NCI-H510A (cell line): ENCODE data around the gene DENND4A.
"Not testable (repeated sequence)": the region's sequence is repeated elsewhere in the genome, so short reads cannot be mapped to it uniquely, and the experiment has no call there.

ENCODE experiments used
- DNase-seq: peaks from one replicate; lab custom pipeline; 2025; lab: John Stamatoyannopoulos, UW

DENND4A gene

DNA sequence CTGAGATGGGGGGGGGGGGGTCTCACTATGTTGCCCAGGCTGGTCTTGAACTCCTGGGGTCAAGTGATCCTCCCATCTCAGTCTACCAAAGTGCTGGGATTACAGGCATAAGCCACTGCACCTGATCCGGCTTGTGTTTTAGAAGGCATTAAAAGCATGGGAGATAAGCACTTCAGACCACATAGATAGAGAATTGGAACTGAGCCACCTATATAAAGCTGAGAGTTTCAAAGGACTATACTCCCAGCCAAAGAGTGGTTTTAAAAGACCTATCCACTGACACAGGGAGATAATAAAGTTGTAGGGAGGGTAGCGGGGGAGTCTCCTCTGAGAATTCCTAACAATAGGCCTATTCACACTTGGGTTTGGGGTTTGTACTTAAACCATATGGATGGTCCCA is 34.8 kb downstream of the DENND4A start:
- no peak for DNase-seq

DNA sequence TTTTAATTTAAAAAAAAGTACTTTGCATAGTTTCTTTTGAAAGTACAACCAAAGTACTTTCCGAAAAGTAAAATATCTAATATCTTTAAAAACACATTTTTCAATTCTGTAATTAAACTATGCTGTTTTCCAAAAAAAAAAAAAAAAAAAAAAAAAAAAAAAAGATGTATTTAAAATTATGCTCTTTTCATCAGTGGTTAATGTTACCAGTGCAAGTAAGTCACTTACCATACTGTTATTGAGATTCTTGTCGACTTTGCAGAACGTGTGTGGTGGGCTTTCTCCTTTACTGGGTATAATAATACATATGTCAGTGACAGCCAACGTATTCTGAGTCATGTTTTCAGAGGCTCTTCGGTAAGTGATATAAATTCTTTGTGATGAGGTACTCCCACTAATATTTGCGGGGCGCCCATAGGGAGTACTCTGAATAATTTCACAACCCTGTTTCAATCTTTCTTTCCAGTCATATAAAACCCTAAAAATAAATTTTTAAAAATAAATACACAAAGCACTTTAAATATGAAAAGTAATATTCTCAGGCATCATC is 39.9 kb downstream of the DENND4A start:
- no peak for DNase-seq

DNA sequence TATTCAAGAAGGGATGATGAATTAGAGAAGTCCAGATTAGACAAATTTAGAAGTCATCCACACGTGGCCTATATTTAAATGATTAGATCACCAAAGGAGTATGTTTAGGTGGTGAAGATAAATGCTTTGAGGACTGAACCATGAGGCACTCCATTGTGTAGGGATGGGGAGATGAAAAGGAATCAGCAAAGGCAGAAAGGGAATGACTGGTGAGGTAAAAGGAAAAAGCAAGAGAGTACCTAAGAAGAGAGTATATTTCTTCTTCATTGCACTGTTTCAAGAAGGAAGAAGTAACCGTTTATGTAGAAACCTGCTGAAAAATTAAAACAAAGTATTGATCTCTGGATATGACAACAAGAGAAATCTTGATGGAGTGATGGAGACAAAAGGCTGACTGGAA is 40.7 kb downstream of the DENND4A start:
- no peak for DNase-seq

DNA sequence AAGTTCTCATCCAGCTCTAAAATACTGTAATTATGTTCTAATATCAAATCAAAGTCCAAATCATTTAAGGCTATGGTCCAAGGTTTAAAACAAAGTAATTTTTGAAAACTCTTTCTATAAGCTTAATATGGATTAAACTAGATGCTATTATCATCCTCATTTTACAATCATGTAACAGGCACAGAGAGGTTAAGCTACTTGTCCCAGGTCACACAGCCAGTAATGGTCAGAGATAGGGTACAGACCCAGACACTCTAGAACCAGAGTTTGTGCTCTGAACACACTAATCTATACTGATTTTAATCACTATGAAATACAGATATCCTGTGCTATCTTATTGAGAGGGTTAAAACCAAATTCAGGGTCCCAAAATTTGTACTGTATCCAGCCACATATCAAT is 44.8 kb downstream of the DENND4A start:
- no peak for DNase-seq

DNA sequence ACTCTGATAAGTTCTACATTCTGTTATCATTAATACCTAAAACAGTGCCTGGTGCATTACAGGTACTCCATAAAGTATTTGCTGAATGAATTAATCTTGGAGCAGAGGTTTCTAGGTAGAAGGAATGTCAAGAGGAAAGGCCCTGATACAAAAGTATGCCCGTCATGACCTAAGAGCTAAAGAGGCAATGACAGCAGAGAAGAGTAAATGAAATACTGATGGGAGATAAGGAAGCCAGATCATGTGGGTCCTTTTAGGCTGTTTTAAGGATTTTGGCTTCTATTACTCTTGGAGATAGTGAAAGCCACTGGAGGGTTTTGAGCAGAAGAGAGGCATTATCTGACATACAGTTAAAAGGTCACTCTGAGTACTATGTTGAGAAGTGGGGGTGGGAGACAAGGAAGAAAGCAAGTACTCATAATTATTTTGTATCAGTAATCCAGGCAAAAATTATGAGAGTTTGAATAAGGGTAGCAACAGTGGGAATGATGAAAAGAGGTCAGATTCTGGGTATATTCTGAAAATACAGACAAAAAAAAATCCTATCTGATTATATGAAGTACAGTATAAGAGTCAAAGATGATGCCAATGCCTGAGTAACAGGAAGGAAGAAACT is 48.3 kb downstream of the DENND4A start:
- no peak for DNase-seq

DNA sequence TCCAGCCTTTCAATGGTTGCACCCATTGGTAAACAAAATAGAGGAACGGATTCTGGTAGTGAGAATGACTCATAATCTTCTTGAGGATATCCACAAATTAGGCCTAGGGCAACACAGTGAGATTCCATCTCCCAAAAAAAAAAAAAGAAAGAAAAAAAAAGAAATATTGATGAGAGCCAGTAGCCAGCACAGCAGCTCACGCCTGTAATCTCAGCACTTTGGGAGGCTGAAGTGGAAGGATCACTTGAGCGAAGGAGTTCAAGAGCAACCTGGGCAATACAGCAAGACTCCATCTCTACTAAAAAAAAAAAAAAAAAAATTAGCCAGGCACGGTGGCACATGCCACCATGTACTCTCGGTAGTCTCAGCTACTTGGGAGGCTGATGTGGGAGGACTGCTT is 51.9 kb downstream of the DENND4A start:
- no peak for DNase-seq

DNA sequence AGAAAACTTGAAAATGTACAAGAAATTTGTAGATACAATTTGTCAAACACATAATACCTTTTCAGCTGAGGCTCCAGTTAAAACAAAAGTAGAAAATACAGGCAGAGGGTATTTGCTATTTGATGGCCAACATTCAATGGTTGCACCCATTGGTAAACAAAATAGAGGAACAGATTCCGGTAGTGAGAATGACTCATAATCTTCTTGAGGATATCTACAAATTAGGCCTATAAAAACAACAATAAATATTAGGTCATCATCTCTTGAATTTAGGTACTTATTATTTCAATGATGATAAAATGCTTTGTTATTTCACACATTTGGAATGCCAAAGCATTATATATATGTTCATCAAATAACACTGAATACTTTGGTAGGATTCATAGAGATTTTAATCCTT is 53.4 kb downstream of the DENND4A start:
- DNase-seq: no peak

DNA sequence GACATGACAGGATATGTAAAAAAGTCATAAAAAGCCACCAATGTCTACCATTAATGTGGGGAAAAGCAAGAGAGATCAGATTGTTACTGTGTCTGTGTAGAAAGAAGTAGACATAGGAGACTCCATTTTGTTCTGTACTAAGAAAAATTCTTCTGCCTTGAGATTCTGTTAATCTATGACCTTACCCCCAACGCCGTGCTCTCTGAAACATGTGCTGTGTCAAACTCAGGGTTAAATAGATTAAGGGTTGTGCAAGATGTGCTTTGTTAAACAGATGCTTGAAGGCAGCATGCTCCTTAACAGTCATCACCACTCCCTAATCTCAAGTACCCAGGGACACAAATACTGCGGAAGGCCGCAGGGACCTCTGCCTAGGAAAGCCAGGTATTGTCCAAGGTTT is 58.5 kb downstream of the DENND4A start:
- not testable (repeated sequence) for DNase-seq

DNA sequence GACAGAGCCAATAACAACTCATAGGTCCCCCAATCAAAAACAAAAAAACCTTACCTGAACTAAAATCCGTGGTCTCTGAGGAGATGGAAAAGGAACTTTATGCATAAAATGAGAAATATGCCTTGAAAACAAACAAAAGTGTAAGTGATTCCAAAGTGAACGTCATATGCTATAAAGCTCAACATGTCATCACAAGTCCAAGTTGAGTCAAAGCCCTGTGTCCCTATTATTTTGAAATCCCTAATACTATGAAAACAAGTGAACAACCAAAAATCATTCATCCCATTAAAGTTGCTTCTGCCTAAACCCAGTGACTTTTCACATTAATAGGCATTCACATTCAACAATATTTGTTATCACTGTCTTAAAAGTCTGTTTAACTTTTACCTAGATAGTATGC is 59.4 kb downstream of the DENND4A start:
- DNase-seq: no peak

DNA sequence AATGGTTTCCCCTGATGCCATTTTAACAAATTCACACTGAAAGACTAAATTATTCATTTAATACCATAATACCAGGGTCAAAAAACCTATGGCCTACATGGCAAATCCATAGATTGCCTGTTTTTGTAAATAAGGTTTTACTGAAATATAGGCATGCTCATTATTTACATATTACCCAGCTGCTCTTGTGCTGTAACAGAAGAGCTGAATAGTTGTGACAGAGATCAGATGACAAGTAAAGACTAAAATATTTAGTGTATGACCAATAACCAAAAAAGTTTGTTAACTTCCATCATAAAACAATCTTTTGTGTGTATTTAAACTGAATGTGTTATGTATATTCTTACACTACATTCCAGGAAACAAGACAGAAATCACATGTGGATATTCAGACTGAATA is 60.2 kb downstream of the DENND4A start:
- no peak for DNase-seq

DNA sequence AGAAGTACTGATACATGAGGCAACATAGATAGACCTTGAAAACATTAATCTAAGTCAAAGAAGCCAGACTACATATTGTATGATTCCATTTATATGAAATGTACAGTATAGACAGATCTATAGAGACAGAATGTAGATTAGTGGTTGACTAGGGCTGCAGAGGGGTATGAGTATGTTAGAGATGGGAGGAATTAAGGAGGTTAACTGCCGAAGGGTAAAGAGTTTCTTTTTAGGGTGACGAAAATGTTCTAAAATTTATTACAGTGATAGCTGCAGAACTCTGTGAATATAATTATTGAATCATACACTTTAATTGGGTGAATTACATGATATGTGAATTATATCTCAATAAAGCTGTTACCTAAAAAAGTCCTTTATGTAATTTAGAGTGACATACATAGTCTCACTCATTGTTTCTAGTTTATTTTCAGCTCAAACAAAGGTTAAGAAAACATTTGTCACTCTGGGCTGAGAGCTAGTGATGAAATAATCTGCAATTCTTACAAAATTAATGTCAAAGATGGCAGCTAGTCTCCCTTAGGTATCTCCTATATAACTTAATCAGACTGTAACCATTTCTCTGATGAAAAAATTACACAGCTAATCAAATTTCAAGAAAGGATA is 61.4 kb downstream of the DENND4A start:
- no peak for DNase-seq

DNA sequence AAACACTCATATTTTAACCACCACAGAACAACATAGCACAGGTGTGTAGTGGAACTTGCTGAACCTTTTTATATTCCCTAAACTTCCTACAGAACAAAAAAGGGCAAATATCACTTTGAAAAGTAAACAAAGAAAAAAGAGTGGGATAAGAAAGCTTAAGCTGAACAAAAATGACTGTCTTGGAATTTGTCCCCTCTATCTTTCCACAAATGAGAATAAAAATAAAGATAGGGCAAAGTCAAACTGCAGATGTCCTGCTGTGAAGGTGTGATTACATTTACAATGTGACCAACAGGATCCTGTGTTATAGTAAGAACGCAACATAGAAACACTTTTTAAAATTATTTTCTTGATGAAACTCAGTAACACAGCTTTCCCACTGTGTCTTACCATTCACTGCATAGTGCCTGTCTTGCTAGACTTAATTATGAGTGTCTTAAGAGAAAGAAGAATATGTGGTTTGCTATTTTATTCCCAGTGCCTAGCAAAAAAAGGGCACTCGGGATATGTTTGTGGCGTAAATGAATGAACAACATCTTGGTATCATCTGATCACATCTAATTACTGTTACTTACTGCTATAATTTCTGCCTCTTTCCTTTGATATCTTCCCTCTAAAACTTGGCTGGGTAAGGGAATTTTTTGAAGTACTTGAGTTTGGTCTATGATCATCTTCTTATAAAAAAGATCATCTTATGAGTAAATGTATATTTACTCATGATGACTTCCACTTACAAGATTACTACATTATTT is 67.5 kb downstream of the DENND4A start:
- DNase-seq: no peak

DNA sequence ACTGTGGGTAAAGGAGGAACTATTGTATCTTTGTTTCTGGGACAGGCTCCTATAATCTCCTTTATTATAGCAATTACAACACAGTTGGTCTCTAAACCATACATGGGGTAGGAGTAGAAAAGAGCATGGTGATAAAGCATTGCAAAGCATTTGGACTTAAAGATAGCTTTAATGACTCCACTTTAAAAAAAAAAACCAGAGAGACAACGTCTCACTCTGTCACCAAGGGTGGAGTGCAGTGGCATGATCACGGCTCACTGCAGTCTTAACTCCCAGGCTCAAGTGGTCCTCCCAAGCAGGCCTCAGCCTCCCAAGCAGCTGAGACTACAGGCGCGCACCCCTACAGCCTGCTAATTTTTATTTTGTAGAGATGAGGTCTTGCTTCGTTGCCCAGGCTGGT is 68.2 kb downstream of the DENND4A start:
- no peak for DNase-seq

DNA sequence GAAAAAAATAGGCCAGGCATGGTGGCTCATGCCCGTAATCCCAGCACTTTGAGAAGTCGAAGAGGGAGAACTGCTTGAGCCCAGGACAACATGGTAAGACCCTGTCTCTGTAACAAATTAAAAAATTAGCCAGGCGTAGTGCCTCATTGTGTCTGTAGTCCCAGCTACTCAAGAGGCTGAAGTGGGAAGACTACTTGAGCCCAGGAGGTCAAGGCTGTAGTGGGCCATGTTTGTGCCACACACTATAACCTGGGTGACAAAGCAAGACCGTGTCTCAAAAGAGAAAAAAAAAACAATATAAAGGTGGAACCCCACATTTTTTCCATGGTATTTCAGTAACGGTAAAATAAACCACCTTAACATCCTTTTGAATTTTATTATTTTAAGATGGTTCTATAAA is 69.9 kb downstream of the DENND4A start:
- DNase-seq: no peak

DNA sequence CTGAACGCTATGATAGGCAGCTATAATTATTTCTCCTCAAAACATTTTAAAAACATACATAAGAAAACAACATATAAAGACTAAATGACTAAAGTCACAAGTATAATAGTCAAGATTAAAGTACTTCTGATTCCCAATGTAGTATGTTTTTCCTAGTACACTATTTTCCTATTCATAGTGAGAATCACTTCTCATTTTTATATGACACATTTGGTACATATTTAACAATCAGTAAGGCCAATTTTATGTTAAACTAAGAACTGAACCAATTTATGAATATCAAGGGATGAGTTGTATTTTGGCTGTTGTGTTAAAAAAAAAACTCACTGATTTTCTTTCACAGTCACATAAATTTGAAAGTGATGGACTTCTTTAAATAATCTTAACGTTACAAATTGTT is 79.7 kb downstream of the DENND4A start:
- DNase-seq: no peak

DNA sequence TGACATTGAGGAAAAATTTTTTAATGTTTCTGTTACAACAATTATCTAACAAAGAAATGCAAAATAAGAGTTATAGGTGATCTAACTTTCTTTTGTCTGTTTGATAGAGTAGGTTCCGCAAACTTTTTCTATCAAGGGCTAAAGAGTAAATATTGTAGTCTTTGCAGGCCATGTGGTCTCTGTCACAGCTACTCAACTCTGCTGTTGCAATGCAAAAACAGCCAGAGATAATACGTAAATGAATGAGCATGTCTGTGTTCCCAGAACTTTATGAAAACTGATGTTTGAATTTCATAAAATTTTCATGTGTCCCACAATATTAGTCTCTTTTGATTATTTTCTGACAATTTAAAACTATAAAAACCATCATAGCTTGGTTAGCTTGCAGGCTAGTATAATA is 97.0 kb downstream of the DENND4A start:
- no peak for DNase-seq

DNA sequence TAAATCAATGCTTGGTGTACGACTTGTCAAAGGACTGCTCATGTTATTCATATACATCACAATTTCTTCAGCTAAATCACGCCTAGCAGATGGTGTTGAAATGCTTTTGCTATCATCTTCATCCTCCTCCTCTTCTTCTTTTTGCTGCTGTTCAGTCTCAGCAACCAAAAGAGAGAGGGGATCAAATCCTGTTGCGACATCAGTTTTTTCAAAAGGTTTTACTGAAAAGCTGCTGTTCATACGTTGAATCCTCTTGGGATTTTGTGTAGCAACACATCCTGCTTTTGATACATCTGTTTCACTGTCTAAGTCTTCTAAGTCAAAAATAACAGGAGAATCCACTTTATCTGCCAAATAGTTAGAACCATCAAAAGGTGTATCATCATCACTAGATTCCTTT is 101.3 kb downstream of the DENND4A start:
- DNase-seq: no peak

DNA sequence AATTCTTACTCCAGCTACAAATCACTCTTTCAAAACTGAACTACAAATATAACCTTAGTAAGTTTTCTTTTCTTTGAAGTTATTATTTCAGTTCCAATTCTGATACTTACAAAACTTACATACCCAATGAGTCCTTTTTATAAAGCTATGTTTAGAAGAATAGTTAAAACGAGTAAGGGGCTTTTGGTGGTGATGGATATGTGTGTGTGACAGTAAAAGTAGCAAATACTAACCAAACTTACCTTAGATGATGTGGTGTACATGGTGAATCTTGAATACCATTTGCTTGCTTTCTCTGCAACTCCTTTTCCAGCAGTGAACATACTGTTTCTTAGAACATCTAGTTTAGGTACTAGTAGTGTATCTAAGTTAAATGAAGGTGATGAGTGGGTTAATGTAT is 101.9 kb downstream of the DENND4A start:
- DNase-seq: no peak

DNA sequence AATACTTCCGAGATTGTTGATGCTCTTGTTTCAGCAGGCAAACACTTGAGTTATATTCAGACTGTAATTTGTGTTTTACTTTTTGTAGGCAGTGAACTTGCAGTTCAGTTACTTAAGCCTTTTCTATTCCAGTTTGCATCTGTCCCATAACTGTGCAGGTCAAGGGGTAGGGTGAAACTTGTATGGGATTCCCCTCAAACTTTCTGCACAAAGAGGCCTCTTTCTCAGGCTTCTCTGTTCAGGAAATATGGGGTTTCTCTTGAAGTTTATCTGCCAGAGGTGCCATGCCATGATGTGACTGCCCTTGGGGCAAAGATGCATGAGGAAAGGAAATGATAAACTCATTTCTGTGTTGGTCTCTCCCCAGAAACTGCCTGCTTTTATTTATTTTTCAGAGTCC is 103.6 kb downstream of the DENND4A start:
- no peak for DNase-seq

DNA sequence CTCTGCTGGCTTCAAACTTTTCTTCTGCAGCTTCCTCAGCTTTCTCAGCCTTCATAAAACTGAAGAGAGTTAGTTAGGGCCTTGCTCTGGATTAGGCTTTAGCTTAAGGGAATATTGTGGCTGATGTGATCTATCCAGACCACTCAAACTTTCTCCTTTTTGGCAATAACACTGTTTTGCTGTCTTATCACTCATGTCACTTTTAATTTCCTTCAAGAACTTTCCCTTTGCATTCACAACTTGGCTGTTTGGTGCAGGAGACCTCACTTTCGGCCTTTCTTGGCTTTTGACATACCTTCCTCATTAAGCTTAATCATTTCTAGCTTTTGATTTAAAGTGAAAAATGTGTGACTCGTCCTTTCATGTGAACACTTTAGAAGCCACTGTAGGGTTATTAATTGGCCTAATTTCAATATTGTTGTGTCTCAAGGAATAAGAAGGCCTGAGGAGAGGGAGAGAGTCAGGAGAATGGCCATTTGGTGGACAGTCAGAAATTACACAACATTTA is 109.6 kb downstream of the DENND4A start:
- DNase-seq: no peak

DNA sequence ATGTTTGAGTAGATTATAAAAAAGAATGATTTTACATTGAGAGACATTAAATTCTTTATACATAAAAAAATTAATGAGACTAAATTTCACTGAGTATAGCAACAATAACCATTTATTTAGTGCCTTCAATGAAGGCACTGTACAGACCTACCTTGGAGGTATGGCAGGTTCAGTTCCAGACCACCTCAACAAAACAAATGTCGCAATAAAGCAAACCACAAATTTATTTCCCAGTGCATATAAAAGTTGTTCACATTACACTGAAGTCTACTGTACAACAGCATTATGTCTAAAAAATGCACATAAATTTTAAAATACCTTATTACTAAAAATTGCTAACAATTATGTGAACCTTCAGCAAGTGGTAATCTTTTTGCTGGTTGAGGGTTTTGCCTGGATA is 111.5 kb downstream of the DENND4A start:
- DNase-seq: no peak

DNA sequence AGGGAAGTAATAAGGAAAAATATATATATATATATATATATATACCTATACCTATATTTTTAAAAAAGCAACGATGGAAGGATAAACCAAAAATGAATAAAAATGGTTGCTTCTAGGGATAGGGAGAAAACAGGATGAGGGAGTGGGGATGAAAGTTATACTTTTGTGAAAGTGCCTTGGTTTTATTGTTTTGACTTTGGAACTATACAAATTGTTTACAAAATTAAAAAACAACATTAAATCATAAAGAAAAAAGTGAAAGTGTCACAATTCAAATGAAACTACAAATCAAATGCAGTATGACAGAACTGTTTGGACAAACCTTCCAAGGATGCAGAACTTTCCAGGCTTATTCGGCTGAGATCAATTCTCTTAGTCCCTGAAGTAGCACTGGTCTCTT is 116.0 kb downstream of the DENND4A start:
- no peak for DNase-seq

DNA sequence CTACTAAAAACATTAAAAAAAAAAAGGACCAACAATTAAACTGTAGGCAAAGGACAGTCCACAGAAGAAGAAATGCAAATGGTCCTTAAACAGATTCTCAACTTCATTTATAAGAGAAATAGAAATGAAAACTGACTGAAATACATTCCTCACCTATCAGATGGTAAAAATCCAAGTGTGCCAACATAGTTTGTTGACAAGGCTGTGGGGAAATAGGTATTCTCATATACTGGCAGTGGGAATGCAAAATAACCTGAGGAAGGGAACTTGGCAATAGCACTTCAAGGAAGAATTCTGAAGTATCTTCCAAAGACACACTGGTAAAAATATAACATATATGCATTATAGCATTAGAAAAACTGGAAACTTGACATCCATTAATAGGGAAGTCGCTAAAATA is 116.5 kb downstream of the DENND4A start:
- DNase-seq: no peak
